ENCODE data around the gene GGCT.

DNA sequence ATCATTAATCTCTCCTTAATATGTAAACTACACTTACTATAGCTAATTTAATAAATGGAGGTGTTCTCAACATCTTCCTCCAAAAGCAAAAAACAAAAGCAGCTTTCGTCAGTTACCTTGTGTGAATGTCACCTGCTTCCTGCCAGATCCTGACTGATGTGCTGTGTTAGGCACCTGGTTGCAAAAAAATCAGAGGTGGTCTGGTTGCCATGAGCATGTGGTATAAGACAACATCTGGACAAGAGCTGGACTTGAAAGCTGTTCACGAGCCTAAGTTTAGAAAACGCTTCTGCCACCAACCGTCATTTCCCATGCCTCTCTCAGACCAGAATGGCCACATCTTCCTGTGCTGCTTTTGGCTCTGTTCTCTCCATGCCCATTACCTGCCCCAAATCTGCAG, 42.0 kb upstream of the GGCT start:
- TF ChIP-seq EZH2 (IDR thresholded peaks at IDR 0.05) (no peak), EZH2phosphoT487 (IDR thresholded peaks at IDR 0.05) (no peak)
- TF ChIP-seq, protein P1, sequence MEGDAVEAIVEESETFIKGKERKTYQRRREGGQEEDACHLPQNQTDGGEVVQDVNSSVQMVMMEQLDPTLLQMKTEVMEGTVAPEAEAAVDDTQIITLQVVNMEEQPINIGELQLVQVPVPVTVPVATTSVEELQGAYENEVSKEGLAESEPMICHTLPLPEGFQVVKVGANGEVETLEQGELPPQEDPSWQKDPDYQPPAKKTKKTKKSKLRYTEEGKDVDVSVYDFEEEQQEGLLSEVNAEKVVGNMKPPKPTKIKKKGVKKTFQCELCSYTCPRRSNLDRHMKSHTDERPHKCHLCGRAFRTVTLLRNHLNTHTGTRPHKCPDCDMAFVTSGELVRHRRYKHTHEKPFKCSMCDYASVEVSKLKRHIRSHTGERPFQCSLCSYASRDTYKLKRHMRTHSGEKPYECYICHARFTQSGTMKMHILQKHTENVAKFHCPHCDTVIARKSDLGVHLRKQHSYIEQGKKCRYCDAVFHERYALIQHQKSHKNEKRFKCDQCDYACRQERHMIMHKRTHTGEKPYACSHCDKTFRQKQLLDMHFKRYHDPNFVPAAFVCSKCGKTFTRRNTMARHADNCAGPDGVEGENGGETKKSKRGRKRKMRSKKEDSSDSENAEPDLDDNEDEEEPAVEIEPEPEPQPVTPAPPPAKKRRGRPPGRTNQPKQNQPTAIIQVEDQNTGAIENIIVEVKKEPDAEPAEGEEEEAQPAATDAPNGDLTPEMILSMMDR (IDR thresholded peaks at IDR 0.05), result no peak

All from neural progenitor cell (in vitro differentiated cells).